ENCODE results near the gene HPX. TPM values are rescaled to one million over a fixed set of nuclear protein-coding genes. Genes with fewer than 3 reads are reported as not detected.
A peak's percentile ranks its signal among the peaks of the same experiment; 100 is the strongest.

HPX gene
- total RNA-seq, 3 donors from 2014 or later, result 2.0 to 7.0 (median 2.3) TPM

DNA sequence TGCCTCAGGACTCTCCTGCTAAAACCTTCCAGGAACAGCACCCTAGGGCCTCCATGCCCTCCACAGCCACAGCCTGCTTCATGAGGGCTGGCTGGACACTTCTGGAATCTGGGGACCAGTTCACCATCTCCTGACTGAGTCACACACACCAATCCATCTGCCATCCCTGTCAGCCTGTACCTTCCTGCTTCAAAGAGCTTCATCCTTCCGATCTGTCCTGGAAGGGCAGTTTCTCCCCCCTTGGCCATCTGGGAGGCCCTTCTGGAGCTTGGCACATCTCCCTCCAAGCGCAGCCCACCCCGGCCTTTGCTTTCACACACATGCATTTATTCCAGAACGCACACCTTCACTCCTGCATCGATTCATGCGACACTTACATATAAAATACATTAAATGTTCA, 34.9 kb downstream of the HPX start:
- no peak for DNase-seq
- Histone ChIP-seq H3K9me3 (no peaks in the 10 kb centered on the region), H3K36me3 (ENCODE audit: low read depth) (no peaks in the 10 kb centered on the region), H3K4me1 (ENCODE audit: low read depth) (peaks cover 4% of the 10 kb centered on the region), H3K4me3 (no peak overlapping the region)
- TF ChIP-seq, protein P1, sequence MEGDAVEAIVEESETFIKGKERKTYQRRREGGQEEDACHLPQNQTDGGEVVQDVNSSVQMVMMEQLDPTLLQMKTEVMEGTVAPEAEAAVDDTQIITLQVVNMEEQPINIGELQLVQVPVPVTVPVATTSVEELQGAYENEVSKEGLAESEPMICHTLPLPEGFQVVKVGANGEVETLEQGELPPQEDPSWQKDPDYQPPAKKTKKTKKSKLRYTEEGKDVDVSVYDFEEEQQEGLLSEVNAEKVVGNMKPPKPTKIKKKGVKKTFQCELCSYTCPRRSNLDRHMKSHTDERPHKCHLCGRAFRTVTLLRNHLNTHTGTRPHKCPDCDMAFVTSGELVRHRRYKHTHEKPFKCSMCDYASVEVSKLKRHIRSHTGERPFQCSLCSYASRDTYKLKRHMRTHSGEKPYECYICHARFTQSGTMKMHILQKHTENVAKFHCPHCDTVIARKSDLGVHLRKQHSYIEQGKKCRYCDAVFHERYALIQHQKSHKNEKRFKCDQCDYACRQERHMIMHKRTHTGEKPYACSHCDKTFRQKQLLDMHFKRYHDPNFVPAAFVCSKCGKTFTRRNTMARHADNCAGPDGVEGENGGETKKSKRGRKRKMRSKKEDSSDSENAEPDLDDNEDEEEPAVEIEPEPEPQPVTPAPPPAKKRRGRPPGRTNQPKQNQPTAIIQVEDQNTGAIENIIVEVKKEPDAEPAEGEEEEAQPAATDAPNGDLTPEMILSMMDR (IDR thresholded peaks at IDR 0.05), result no peak
- intact Hi-C loops (cut with DNase I, micrococcal nuclease), result no loop called here
- no peak for ATAC-seq

DNA sequence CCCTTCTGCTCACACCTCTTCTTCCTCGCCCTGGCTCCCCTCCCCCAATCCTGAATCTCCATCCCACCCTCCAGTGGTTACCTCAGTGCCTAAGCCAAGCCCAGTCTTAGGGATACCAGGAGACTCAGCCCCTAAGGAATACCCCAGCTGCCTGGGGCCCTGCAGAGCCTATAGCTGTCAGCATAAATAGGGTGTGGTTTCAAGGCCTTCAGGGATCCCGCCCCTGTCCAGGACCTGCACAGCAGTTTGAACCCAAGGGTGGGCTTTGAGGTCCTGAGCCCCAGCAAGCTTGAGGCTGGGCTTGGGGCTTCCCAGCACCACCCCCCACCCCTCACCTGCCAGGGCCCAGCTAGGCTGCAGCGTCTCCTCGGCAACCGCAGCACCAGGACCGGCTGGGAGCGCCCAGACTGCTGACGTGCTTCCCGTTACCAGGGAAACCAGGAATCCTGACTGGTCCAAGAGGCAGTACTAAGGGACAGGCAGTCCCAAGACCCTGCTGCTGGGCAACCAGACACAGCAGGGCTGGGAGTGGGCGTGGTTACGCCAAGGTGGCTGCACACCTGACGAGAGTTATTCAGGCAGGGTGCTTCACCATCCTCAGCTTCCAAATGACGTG, 35.6 kb downstream of the HPX start:
- ATAC-seq (no peak), DNase-seq (no peak)
- Histone ChIP-seq H3K4me3 (no peak overlapping the region), H3K9me3 (no peaks in the 10 kb centered on the region), H3K36me3 (ENCODE audit: low read depth) (no peaks in the 10 kb centered on the region), H3K4me1 (ENCODE audit: low read depth) (peaks cover 4% of the 10 kb centered on the region)
- TF ChIP-seq, protein P1 (IDR thresholded peaks at IDR 0.05), result no peak
- intact Hi-C loops (cut with DNase I, micrococcal nuclease), result no loop called here

DNA sequence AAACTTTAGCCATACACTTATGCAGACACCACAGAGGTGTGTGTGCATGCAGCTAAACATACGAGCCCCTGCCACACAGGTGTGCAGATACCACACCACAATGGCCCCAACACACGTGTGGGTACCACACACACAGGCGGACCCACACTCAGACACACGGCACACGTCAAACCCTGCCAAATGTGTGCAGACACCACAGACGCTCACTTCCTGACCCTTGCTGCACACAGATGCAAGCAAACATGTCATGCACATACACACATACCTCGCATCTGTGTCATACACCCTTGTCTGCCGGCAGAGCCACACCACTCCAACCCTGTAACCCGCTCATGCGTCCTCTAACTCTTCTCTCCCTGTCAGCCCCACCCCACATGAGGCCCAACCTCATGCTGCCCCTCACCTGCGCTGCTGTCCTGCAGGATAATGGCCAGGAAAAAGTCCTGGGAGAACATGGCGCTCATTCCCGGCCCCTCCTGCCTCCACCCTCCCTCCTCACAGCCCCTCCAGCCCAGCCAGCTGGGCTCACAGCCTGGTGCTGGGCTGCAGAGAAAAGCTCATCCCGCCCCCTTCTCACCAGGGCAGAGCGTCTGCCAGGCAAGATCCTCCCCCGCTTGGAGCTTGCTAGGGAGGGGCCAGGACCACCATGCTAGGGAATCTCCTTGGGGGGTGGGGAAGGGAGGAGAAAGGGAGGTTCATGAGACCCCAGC, 36.3 kb downstream of the HPX start:
- Histone ChIP-seq H3K36me3 (ENCODE audit: low read depth) (no peaks in the 10 kb centered on the region), H3K9me3 (no peaks in the 10 kb centered on the region), H3K4me3 (no peak overlapping the region), H3K4me1 (ENCODE audit: low read depth) (peaks cover 4% of the 10 kb centered on the region)
- TF ChIP-seq, protein P1 (IDR thresholded peaks at IDR 0.05), result no peak
- ATAC-seq, result peak; percentile 49
- intact Hi-C loops (cut with DNase I, micrococcal nuclease), result no loop called here
- no peak for DNase-seq

DNA sequence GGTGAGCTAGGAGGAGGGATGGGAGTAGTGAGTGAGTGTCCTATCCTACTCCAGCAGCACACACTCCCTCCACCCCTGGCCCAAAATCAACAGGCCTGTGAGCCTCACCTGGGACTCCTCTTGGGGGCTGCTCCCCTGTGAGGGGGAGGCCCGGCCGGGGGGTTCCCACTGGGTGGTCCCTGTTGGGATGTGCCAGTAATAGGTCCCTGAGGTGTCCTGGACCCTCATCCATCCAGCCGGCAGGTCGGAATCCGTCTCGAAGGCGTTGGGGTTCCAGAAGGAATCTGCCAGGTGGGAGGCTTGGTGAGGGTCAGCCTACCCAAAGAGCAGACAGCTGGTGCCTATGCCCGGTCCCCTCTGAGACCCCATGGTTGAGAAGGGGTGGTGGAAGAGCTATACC, 37.2 kb downstream of the HPX start:
- ATAC-seq, result no peak
- Histone ChIP-seq H3K9me3 (no peaks in the 10 kb centered on the region), H3K4me1 (ENCODE audit: low read depth) (peaks cover 4% of the 10 kb centered on the region), H3K4me3 (no peak overlapping the region), H3K36me3 (ENCODE audit: low read depth) (no peaks in the 10 kb centered on the region)
- TF ChIP-seq, protein P1 (IDR thresholded peaks at IDR 0.05), result no peak
- DNase-seq, result no peak
- intact Hi-C loops (cut with DNase I, micrococcal nuclease), result no loop called here

DNA sequence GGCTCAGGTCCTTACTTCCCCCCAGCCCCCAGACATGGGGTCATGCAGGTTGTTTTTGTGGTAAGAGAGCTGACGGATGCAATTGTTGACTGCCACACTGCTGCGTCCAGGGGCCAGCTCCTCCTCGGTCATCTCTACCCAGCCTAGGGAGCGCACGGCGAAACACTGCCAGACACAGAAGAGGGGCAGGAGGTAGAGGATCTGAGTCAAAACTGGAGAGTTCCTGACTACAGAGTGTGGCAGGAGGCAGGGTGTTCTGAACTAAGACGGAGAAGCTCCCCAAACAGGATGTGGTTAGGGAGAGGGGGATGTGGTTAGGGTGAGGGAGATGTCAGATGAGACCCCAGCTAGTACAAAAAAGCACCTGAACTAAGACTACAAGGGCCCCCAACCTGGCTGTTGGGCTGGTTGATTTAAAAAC, 38.2 kb downstream of the HPX start:
- intact Hi-C loops (cut with DNase I, micrococcal nuclease), result no loop called here
- peaks cover 4% of the 10 kb centered on the region for H3K4me1 ChIP-seq (ENCODE audit: low read depth)
- H3K4me3 ChIP-seq, result no peak overlapping the region
- no peaks in the 10 kb centered on the region for H3K36me3 ChIP-seq (ENCODE audit: low read depth)
- peak; percentile 80 for ATAC-seq
- TF ChIP-seq, protein P1 (IDR thresholded peaks at IDR 0.05), result no peak
- no peaks in the 10 kb centered on the region for H3K9me3 ChIP-seq
- peak in 1 of 3 donors; percentile 45 for DNase-seq

Measured in mucosa of descending colon (tissue), 3 donors.